Adrenal gland (tissue), 12 donors: ENCODE results near the gene COL25A1. TPM values are rescaled to one million over a fixed set of nuclear protein-coding genes. Genes with fewer than 3 reads are reported as not detected.

Experiments used
- DNase-seq, 7 donors: peaks; one replicate each; pipeline ENCODE4 v3.0.0-alpha.2; 2019 to 2020
- H3K27ac ChIP-seq, 5 donors: fragments of 200-600 bp; sonication (generic) in 4 of 5; 1 replicate in 3 of 5; 2 replicates in 2 of 5; pipeline versions ENCODE4 v1.5.1 to v1.8.0; 2016 to 2020; ENCODE audit warnings: mild to moderate bottlenecking in 1 of 5
- H3K27me3 ChIP-seq: fragments of 200-600 bp; 2 replicates; pipeline ENCODE4 v1.8.0; 2021
- H3K36me3 ChIP-seq, 2 donors: fragments of 200-600 bp; replicated peaks in 1 of 2; 1 replicate in 1 of 2; 2 replicates in 1 of 2; pipeline versions ENCODE4 v1.5.1 to v1.8.0; 2018 to 2022
- H3K4me1 ChIP-seq, 2 donors: fragments of 200-600 bp; replicated peaks in 1 of 2; 1 replicate in 1 of 2; 2 replicates in 1 of 2; pipeline versions ENCODE4 v1.5.1 to v1.8.0; 2018 to 2021
- H3K4me3 ChIP-seq, 4 donors: fragments of 200-600 bp; sonication (generic) in 3 of 4; one replicate each; pipeline ENCODE4 v1.5.1; 2016 to 2018
- H3K9me3 ChIP-seq, 3 donors: fragments of 200-600 bp; sonication (generic) in 1 of 3; replicated peaks in 1 of 3; 1 replicate in 2 of 3; 2 replicates in 1 of 3; pipeline versions ENCODE4 v1.5.1 to v1.8.0; 2016 to 2021
- POLR2A ChIP-seq, 2 donors: fragments of 450-650 bp; IDR thresholded peaks; one replicate each; pipeline ENCODE4 v1.6.1; 2017; ENCODE audit warnings: antibody characterized with exemption in 2 of 2, mild to moderate bottlenecking in 2 of 2, moderate library complexity in 1 of 2
- WGBS, 4 donors: extraction: QIAGEN DNeasy Blood & Tissue Kit in 2 of 4; methylation state at CpG; one replicate each; pipeline versions ENCODE4 v1.1.5 to v1.1.7; 2013 to 2017; 5-methylcytosine and 5-hydroxymethylcytosine counted together
- intact Hi-C, 2 donors: fragments of 100-400 bp; cut with DNase I; formaldehyde crosslinking; loops; one replicate each; pipeline versions ENCODE4 v1.14.1 to v1.15.0; 2022 to 2023
- polyA plus RNA-seq, 3 donors: library from polyadenylated mRNA; stranded (reverse); fragments of 200-250 nt in 2 of 3; fragments of 350-450 nt in 1 of 3; fragmentation: Illumina TruSeq in 1 of 3; extraction: RNeasy Lipid Tissue Mini Kit (QIAGEN cat#74804) in 1 of 3; gene quantifications; one replicate each; pipeline ENCODE4 v1.2.3, GENCODE V29; 2013 to 2014
- total RNA-seq, 9 donors: library from RNA; depleted of rRNA in 4 of 9; stranded (reverse); fragments of >200 nt in 4 of 9; fragments of 120-200 nt in 1 of 9; fragmentation: NEBNext Ultra II Directional in 1 of 9; extraction: Animal tissue kit (Norgen Biotek cat#: 25700) in 1 of 9; gene quantifications; one replicate each; pipeline versions ENCODE4 v1.1.0 to v1.2.4, GENCODE V29; 2013 to 2023
- TF ChIP-seq, protein P1 (sequence below), 6 experiments: fragments of 450-650 bp in 4 of 6; fragments of 200-600 bp in 2 of 6; sonication (generic) in 1 of 6; IDR thresholded peaks; 1 replicate in 5 of 6; 2 replicates in 1 of 6; pipeline versions ENCODE4 v1.5.1 to v1.8.0; 2016 to 2021; ENCODE audit warnings: antibody characterized with exemption in 6 of 6, mild to moderate bottlenecking in 2 of 6, moderate library complexity in 1 of 6
- donor health status: healthy with polysubstance abuse.
- donor health status: Bipolar disorder and iron deficiency.
- donor health status: DM: yes; HTN: yes; CAD: no.
- donor health status: DM: no; HTN: no; CAD: no.
- donor health status: DM: no; HTN: no; CAD: no.
- donor health status: DM: yes; HTN: yes; CAD: no.

COL25A1 gene
- total and polyA plus RNA-seq, 12 donors, result 0.05 to 2.1 (median 0.47) TPM

DNA sequence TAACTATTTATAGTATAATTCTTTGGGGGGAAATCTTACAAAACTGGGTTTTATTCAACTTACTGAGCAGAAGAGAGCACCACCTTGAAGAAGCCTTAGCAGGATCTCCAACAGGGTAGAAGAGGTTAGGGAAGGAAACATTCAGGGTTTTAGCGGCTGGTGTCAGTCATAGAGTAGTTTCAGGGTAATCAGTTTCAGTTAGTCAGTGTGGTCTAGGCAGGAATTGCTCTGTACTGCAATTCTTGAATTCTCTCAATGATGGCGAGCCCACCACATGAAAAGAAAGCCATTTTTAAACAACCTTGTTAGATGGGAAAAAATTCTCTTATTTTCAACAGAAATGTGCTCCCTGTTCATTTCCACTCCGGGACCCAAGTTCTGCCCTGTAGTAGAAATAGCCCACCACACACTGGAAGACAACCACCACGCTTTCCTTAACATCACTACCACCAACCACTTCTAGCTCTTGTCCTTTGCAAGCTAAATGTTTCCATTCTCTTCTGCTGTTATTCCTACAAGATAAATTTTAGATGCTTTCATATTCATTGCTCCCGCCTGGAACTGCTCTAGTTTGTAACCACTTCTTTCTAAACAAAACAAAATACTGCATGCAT lies 25.9 kb downstream of the COL25A1 start:
- TF ChIP-seq, protein P1, sequence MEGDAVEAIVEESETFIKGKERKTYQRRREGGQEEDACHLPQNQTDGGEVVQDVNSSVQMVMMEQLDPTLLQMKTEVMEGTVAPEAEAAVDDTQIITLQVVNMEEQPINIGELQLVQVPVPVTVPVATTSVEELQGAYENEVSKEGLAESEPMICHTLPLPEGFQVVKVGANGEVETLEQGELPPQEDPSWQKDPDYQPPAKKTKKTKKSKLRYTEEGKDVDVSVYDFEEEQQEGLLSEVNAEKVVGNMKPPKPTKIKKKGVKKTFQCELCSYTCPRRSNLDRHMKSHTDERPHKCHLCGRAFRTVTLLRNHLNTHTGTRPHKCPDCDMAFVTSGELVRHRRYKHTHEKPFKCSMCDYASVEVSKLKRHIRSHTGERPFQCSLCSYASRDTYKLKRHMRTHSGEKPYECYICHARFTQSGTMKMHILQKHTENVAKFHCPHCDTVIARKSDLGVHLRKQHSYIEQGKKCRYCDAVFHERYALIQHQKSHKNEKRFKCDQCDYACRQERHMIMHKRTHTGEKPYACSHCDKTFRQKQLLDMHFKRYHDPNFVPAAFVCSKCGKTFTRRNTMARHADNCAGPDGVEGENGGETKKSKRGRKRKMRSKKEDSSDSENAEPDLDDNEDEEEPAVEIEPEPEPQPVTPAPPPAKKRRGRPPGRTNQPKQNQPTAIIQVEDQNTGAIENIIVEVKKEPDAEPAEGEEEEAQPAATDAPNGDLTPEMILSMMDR (IDR thresholded peaks at IDR 0.05), result no peak
- TF ChIP-seq POLR2A (IDR thresholded peaks at IDR 0.05), result no peak
- no peak for DNase-seq
- Histone ChIP-seq H3K9me3 (no peaks in the 10 kb centered on the region), H3K36me3 (no peaks in the 10 kb centered on the region), H3K4me1 (no peaks in the 10 kb centered on the region), H3K27me3 (no peaks in the 10 kb centered on the region), H3K27ac (no peak overlapping the region), H3K4me3 (no peak overlapping the region)
- WGBS, 4 donors, result 81 to 90% (median 88%) methylated on average over 5 of the region's 5 CpGs
- intact Hi-C loops, result no loop called here

DNA sequence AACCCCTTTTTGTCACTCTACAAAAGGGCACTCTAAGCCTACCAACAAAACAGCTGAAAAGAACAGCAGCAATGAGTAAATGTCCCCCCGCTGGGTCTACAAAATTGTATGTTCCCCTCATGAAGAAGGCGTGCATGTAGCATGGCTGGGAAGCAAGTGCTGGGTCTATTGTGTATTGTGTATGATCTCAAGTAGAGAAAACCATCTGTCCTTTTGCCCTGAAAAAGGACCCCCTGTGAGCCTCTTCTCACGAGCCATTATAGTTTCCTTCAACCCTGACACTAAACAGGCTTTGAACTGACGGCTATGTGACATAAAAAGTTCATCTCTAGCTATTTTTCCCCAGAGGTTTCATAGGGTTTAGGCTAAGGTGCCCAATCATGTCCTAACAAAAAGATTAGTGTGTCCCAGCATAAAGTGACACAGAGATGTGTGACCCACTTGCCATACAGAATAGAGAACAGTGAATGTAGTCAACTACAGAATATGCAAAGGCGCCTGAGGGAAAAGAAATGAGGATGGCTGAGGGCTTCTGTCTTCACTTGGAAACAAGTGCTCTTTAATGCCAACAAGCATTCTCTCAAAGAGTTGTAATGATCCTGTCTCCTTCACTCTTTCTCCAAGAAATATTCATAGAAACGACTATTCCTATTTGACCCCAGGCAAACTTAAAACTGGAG lies 27.3 kb downstream of the COL25A1 start:
- TF ChIP-seq, protein P1 (IDR thresholded peaks at IDR 0.05), result no peak
- no peak for TF ChIP-seq POLR2A (IDR thresholded peaks at IDR 0.05)
- WGBS, 4 donors, result 73 to 80% (median 78%) methylated on average over 6 of the region's 6 CpGs
- no peaks in the 10 kb centered on the region for H3K36me3 ChIP-seq

DNA sequence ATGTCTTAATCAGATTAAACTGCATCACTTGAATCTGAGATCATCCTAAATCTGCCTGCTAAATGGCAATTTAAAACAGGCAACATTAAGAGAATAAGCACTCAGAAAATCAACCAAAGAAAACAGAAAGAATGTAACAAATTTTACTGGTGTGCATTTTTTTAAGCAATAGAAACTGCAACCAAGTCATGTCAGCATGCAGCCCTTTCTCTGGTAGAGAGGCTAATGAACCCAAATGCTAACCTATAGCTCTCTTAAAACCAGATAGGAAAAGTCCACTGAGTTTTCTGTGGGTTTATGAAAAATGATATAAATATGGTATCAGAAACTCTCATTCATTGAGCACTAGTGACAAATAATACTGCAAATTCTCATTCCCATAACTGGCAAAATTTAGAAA lies 35.6 kb downstream of the COL25A1 start:
- H3K4me1 ChIP-seq, result no peaks in the 10 kb centered on the region
- intact Hi-C loops, result no loop called here
- H3K27ac ChIP-seq, result no peak overlapping the region
- H3K27me3 ChIP-seq, result no peaks in the 10 kb centered on the region
- H3K4me3 ChIP-seq, result no peak overlapping the region
- no peaks in the 10 kb centered on the region for H3K9me3 ChIP-seq
- no peaks in the 10 kb centered on the region for H3K36me3 ChIP-seq
- TF ChIP-seq, protein P1 (IDR thresholded peaks at IDR 0.05), result no peak
- TF ChIP-seq POLR2A (IDR thresholded peaks at IDR 0.05), result no peak
- DNase-seq, result no peak

More for the DNA sequence above, 27.3 kb downstream of the COL25A1 start:
- no peak for DNase-seq
- Histone ChIP-seq H3K4me1 (no peaks in the 10 kb centered on the region), H3K9me3 (no peaks in the 10 kb centered on the region), H3K4me3 (no peak overlapping the region), H3K27me3 (no peaks in the 10 kb centered on the region), H3K27ac (no peak overlapping the region)
- intact Hi-C loops, result no loop called here

DNA sequence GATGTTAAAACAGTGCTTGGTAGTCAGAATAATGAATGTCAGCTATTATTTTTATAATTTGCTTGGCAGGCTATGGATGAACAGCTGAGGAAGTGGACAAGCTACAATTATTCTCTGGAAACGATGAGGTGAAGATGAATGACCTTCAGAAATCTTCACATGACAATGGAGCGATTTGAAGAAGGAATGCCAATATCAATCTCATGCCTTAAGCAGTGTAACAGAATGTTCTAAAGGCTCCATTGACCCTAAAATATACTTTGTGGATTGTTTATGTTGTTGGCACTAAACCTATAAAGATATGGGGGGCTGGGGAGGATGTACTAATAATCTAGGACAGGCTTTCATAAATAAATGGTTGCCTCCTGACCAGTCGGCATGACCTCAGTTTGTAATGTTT lies 36.2 kb downstream of the COL25A1 start:
- Histone ChIP-seq H3K4me1 (no peaks in the 10 kb centered on the region), H3K27ac (no peak overlapping the region), H3K4me3 (no peak overlapping the region), H3K9me3 (no peaks in the 10 kb centered on the region), H3K27me3 (no peaks in the 10 kb centered on the region), H3K36me3 (no peaks in the 10 kb centered on the region)
- intact Hi-C loops, result no loop called here
- TF ChIP-seq POLR2A (IDR thresholded peaks at IDR 0.05), result no peak
- TF ChIP-seq, protein P1 (IDR thresholded peaks at IDR 0.05), result no peak
- 42 to 51% (median 46%) methylated on average over 3 of the region's 3 CpGs for WGBS, 4 donors
- no peak for DNase-seq
